CD4-positive, alpha-beta T cell (primary cell): ENCODE results near the gene MAGI1. TPM values are rescaled to one million over a fixed set of nuclear protein-coding genes. Genes with fewer than 3 reads are reported as not detected.
"Not testable (repeated sequence)": the region's sequence is repeated elsewhere in the genome, so short reads cannot be mapped to it uniquely, and the experiment has no call there.

Source experiments
- ATAC-seq: fragments of 200-7000 bp; cut with Tn5 transposase; one replicate; pipeline ENCODE4 v1.10.0; 2022; ENCODE audit warnings: mild to moderate bottlenecking; ENCODE audit not compliant: poor library complexity
- CTCF ChIA-PET: fragments of 350-600 bp; sonication (Branson Sonifier 250); formaldehyde crosslinking; loops from one replicate; lab custom pipeline; 2021; ENCODE audit warnings: antibody characterized with exemption, inconsistent platforms; lab: Charles Lee
- POLR2A ChIA-PET: fragments of 350-600 bp; sonication (Branson Sonifier 250); formaldehyde crosslinking; loops from one replicate; lab custom pipeline; 2021; ENCODE audit warnings: antibody characterized with exemption, inconsistent platforms; lab: Charles Lee
- DNase-seq, 14 experiments: peaks; one replicate each; pipeline ENCODE4 v3.0.0-alpha.2; 2013 to 2020; ENCODE audit warnings: mixed read lengths in 2 of 14
- H3K27ac ChIP-seq, 2 donors: one replicate each; pipeline versions ENCODE4 v1.5.1 to v1.7.0; 2013; ENCODE audit warnings: low read length in 2 of 2, low read depth in 1 of 2, mild to moderate bottlenecking in 1 of 2
- H3K27me3 ChIP-seq, 2 experiments: 1 replicate in 1 of 2; 2 replicates in 1 of 2; pipeline versions ENCODE4 v1.6.1 to v1.7.0; 2013; ENCODE audit warnings: low read length in 2 of 2, control low read depth in 1 of 2, mild to moderate bottlenecking in 1 of 2, moderate library complexity in 1 of 2; ENCODE audit not compliant: insufficient read depth in 2 of 2, control insufficient read depth in 1 of 2
- H3K36me3 ChIP-seq: one replicate; pipeline ENCODE4 v1.6.1; 2013; ENCODE audit warnings: low read length, control low read depth; ENCODE audit not compliant: insufficient read depth
- H3K4me1 ChIP-seq: one replicate; pipeline ENCODE4 v1.6.1; 2013; ENCODE audit warnings: low read length, control low read depth; ENCODE audit not compliant: insufficient read depth
- H3K4me3 ChIP-seq: one replicate; pipeline ENCODE4 v1.5.1; 2013; ENCODE audit warnings: mild to moderate bottlenecking, low read length, moderate library complexity
- H3K9me3 ChIP-seq, 2 experiments: 1 replicate in 1 of 2; 2 replicates in 1 of 2; pipeline versions ENCODE4 v1.6.1 to v1.7.0; 2013; ENCODE audit warnings: low read length in 2 of 2, mild to moderate bottlenecking in 2 of 2, control low read depth in 1 of 2, moderate library complexity in 1 of 2; ENCODE audit not compliant: control insufficient read depth in 1 of 2, insufficient read depth in 1 of 2
- H3K27ac Mint-ChIP-seq: one replicate; pipeline ENCODE4 v1.8.0; 2020; ENCODE audit warnings: mixed read lengths
- H3K27me3 Mint-ChIP-seq: one replicate; pipeline ENCODE4 v1.8.0; 2021; ENCODE audit warnings: mixed read lengths
- H3K36me3 Mint-ChIP-seq: one replicate; pipeline ENCODE4 v1.8.0; 2021; ENCODE audit warnings: low read depth, mixed read lengths
- H3K4me1 Mint-ChIP-seq: one replicate; pipeline ENCODE4 v1.8.0; 2021; ENCODE audit warnings: low read depth, mixed read lengths
- H3K4me3 Mint-ChIP-seq: one replicate; pipeline ENCODE4 v1.8.0; 2020; ENCODE audit warnings: mild to moderate bottlenecking, mixed read lengths
- H3K9me3 Mint-ChIP-seq: one replicate; pipeline ENCODE4 v1.8.0; 2020; ENCODE audit warnings: mixed read lengths
- intact Hi-C, 2 experiments: fragments of 100-400 bp; cut with DNase I in 1 of 2; cut with micrococcal nuclease in 1 of 2; formaldehyde crosslinking; loops; one replicate each; pipeline versions ENCODE4 v1.15.1 to v1.9.0; 2023 to 2025; cut with DNase I, micrococcal nuclease
- total RNA-seq, 174 experiments: library from RNA in 2 of 174; stranded (reverse) in 2 of 174; gene quantifications; one replicate each; pipeline ENCODE4 v1.2.3 and lab custom pipeline; 2021 to 2026
- TF ChIP-seq, protein P1 (sequence below): fragments of 200-600 bp; IDR thresholded peaks from one replicate; pipeline ENCODE4 v1.8.0; 2022; ENCODE audit warnings: antibody characterized with exemption, mild to moderate bottlenecking

Gene MAGI1
- total RNA-seq, 2 experiments from 2014 or later: not detected

DNA sequence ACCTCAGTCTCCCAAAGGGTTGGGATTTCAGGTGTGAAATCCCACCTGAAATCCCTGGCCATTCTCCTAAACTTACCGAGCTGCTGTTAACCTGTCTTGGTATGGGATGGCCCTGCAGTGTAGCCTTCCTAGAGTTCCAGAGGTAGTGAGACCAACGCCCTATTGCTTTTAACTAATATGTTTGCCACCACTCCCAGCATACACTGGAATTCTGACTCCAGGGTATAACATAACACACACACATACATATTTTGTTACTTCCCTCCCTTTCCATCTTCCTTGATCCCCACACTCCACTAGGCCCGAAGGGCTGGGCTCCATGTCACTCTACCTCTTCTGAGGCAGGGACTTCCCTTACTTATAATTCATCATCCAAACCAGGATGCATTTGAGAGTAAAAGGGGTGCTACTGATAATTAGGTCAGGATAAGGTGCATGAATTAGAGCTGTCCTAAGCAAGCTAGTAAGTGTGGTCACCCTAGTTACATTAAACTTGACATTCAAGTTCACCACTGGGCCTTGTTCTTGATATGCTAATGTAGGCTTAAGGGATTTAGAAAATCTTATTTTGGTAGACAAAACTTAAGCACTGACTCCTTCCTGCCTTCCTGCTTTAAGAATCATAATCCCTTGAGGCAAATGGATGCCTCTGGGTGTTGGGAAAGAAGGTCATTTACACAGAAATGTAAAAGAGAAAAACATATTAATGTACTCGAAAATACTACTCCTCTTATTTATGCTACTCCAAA is 317.6 kb downstream of the MAGI1 start:
- CTCF ChIA-PET: no interaction called here
- TF ChIP-seq, protein P1, sequence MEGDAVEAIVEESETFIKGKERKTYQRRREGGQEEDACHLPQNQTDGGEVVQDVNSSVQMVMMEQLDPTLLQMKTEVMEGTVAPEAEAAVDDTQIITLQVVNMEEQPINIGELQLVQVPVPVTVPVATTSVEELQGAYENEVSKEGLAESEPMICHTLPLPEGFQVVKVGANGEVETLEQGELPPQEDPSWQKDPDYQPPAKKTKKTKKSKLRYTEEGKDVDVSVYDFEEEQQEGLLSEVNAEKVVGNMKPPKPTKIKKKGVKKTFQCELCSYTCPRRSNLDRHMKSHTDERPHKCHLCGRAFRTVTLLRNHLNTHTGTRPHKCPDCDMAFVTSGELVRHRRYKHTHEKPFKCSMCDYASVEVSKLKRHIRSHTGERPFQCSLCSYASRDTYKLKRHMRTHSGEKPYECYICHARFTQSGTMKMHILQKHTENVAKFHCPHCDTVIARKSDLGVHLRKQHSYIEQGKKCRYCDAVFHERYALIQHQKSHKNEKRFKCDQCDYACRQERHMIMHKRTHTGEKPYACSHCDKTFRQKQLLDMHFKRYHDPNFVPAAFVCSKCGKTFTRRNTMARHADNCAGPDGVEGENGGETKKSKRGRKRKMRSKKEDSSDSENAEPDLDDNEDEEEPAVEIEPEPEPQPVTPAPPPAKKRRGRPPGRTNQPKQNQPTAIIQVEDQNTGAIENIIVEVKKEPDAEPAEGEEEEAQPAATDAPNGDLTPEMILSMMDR: no peak
- peaks cover 0 to 3% of the 10 kb centered on the region in 2 experiments for H3K9me3 ChIP-seq
- no peak for DNase-seq
- H3K27me3 ChIP-seq: no peaks in the 10 kb centered on the region
- Mint-ChIP-seq H3K27me3 (no peaks in the 10 kb centered on the region), H3K36me3 (no peaks in the 10 kb centered on the region), H3K9me3 (no peaks in the 10 kb centered on the region), H3K4me1 (no peaks in the 10 kb centered on the region), H3K4me3 (no peak overlapping the region), H3K27ac (no peak overlapping the region)
- intact Hi-C loops: no loop called here
- H3K27ac ChIP-seq: no peak overlapping the region
- no peak for ATAC-seq
- POLR2A ChIA-PET: no interaction called here
- no peaks in the 10 kb centered on the region for H3K4me1 ChIP-seq
- H3K4me3 ChIP-seq: no peak overlapping the region
- no peaks in the 10 kb centered on the region for H3K36me3 ChIP-seq

DNA sequence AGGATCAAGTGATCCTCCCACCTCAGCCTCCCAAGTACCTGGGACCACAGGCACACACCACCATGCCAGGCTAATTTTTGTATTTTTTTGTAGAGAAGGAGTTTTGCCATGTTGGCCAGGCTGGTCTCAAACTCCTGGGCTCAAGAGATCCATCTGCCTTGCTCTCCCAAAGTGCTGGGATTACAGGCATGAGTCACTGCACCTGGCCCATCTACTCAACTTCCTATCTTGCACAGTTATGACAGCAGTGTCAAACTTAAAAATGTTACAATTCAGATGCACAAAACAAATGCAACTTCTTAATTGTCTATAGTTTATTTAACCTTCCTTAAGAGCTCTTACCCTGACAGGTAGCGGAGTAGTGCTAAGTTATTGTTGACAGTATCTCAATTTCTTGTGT is 319.1 kb downstream of the MAGI1 start:
- H3K27me3 ChIP-seq, H3K27ac Mint-ChIP-seq, POLR2A ChIA-PET, H3K27ac ChIP-seq, H3K36me3 ChIP-seq, intact Hi-C loops, DNase-seq, H3K9me3 ChIP-seq, H3K4me1 ChIP-seq, H3K4me3 Mint-ChIP-seq, H3K36me3 Mint-ChIP-seq, H3K4me1 Mint-ChIP-seq, ATAC-seq, H3K27me3 Mint-ChIP-seq, H3K4me3 ChIP-seq, H3K9me3 Mint-ChIP-seq, CTCF ChIA-PET: not testable (repeated sequence)

DNA sequence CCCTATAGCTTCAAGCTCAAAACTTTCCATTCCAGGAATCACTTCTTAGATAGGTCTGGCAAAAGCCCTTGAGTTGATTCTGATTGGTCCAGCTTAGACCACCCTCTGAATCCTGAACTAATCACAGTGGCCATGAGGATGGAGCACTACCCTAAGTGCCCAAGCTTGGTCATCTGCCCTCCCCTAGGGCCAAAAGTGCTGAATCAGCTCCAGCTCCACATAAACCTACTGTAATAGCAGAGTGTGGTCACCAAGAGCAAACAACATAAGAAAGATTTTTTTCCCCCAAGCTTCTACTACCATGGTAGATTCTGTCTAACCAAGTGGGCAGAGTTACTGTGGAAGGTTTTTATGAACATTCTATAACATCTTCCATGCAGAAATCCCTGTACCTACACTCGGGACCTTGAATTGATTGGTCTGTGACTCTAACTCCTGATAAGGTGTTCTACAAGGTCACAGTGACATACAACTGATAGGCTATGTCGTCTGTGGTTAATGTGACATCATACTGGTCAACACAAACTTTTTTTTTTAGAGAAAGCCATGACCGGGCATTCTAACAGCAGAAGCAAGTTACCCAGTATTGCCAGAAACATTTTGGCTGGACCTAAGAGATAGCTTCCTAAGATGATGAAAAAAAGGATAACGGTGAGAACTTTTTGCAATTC is 320.9 kb downstream of the MAGI1 start:
- POLR2A ChIA-PET: no interaction called here

More for the DNA sequence above, 320.9 kb downstream of the MAGI1 start:
- Mint-ChIP-seq H3K27me3 (no peaks in the 10 kb centered on the region), H3K4me1 (no peaks in the 10 kb centered on the region), H3K36me3 (no peaks in the 10 kb centered on the region), H3K9me3 (no peaks in the 10 kb centered on the region), H3K27ac (no peak overlapping the region), H3K4me3 (no peak overlapping the region)
- no peaks in the 10 kb centered on the region for H3K27me3 ChIP-seq
- CTCF ChIA-PET: no interaction called here
- no peak overlapping the region for H3K27ac ChIP-seq
- TF ChIP-seq, protein P1: no peak
- intact Hi-C loops: no loop called here
- ATAC-seq (no peak), DNase-seq (no peak)
- H3K4me1 ChIP-seq: no peaks in the 10 kb centered on the region
- no peak overlapping the region for H3K4me3 ChIP-seq
- peaks cover 0 to 3% of the 10 kb centered on the region in 2 experiments for H3K9me3 ChIP-seq
- H3K36me3 ChIP-seq: no peaks in the 10 kb centered on the region
